ENCODE measurements around the gene ATP1B3.
"Not testable (repeated sequence)": the region's sequence is repeated elsewhere in the genome, so short reads cannot be mapped to it uniquely, and the experiment has no call there.

ATP1B3 gene

GRCh38 chr3:141876381-141876890 lies at the start of gene ATP1B3:
TSS of gene ATP1B3 (plus strand) at chr3:141876643. CDS start at chr3:141876802, 159 bp downstream.
- DNase-seq (ENCODE audit: low read depth): peak; percentile 72

GRCh38 chr3:141828487-141828886 lies 48.0 kb upstream of the ATP1B3 start:
- no peak for DNase-seq (ENCODE audit: low read depth)

GRCh38 chr3:141828890-141829289 lies 47.6 kb upstream of the ATP1B3 start:
- DNase-seq (ENCODE audit: low read depth): no peak

- DNase-seq (ENCODE audit: low read depth): no peak
Observed at GRCh38 chr3:141830508-141830907, 45.9 kb upstream of the ATP1B3 start.

- no peak for DNase-seq (ENCODE audit: low read depth)
Observed at GRCh38 chr3:141834292-141834691, 42.2 kb upstream of the ATP1B3 start.

- DNase-seq (ENCODE audit: low read depth): no peak
Observed at GRCh38 chr3:141835557-141836229, 40.8 kb upstream of the ATP1B3 start.

GRCh38 chr3:141839389-141839788 lies 37.1 kb upstream of the ATP1B3 start:
- DNase-seq (ENCODE audit: low read depth): no peak

GRCh38 chr3:141840737-141841544 lies 35.5 kb upstream of the ATP1B3 start:
- DNase-seq (ENCODE audit: low read depth): no peak

- no peak for DNase-seq (ENCODE audit: low read depth)
Observed at GRCh38 chr3:141844108-141844507, 32.3 kb upstream of the ATP1B3 start.

- DNase-seq (ENCODE audit: low read depth): no peak
Observed at GRCh38 chr3:141844812-141845211, 31.6 kb upstream of the ATP1B3 start.

GRCh38 chr3:141845407-141846049 lies 30.9 kb upstream of the ATP1B3 start:
- no peak for DNase-seq (ENCODE audit: low read depth)

- no peak for DNase-seq (ENCODE audit: low read depth)
Observed at GRCh38 chr3:141846050-141846433, 30.4 kb upstream of the ATP1B3 start.

- not testable (repeated sequence) for DNase-seq (ENCODE audit: low read depth)
Observed at GRCh38 chr3:141848159-141848748, 28.2 kb upstream of the ATP1B3 start.

GRCh38 chr3:141849056-141849815 lies 27.2 kb upstream of the ATP1B3 start:
- DNase-seq (ENCODE audit: low read depth): no peak

GRCh38 chr3:141851411-141851810 lies 25.0 kb upstream of the ATP1B3 start:
- no peak for DNase-seq (ENCODE audit: low read depth)

- DNase-seq (ENCODE audit: low read depth): no peak
Observed at GRCh38 chr3:141853081-141853601, 23.3 kb upstream of the ATP1B3 start.

- no peak for DNase-seq (ENCODE audit: low read depth)
Observed at GRCh38 chr3:141853629-141854168, 22.7 kb upstream of the ATP1B3 start.

- DNase-seq (ENCODE audit: low read depth): no peak
Observed at GRCh38 chr3:141854599-141854998, 21.8 kb upstream of the ATP1B3 start.

- no peak for DNase-seq (ENCODE audit: low read depth)
Observed at GRCh38 chr3:141858312-141858711, 18.1 kb upstream of the ATP1B3 start.

- no peak for DNase-seq (ENCODE audit: low read depth)
Observed at GRCh38 chr3:141859651-141860050, 16.8 kb upstream of the ATP1B3 start.

GRCh38 chr3:141860086-141860669 lies 16.3 kb upstream of the ATP1B3 start:
- no peak for DNase-seq (ENCODE audit: low read depth)
